ENCODE results near the gene NSD2. TPM values are rescaled to one million over a fixed set of nuclear protein-coding genes. Genes with fewer than 3 reads are reported as not detected.

NSD2 gene
- total RNA-seq, 4 donors from 2014 or later: 56.0 to 255 (median 98.9) TPM

DNA sequence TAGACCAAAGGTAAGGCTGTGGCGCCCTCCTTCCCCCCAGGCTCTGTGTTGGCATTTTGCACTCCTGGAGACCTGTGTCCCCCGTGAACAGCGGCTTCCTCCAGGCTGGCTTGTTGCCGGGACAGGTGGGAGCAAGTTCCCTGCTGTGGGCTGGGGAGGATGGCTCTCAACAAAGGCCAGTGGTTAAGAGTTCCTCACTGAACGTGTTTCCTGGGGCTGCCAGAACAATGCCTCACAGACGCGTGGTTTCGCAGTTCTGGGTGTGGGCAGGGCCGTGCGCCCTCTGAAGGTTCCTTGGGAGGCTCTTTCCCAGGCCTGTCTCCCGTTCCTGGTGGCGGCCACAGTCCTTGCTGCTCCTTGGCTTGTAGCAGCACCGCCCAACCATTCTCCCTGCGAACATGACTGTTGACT lies 104.2 kb downstream of the NSD2 start:
- Histone ChIP-seq H3K9me3 (no peaks in the 10 kb centered on the region), H3K27me3 (no peaks in the 10 kb centered on the region), H3K27ac (no peak overlapping the region), H3K4me3 (no peak overlapping the region), H3K36me3 (peaks cover 0 to 80% (median 0%) of the 10 kb centered on the region in 3 donors), H3K4me1 (no peaks in the 10 kb centered on the region)
- DNase-seq: no peak
- TF ChIP-seq POLR2A (IDR thresholded peaks at IDR 0.05): no peak
- TF ChIP-seq, protein P1, sequence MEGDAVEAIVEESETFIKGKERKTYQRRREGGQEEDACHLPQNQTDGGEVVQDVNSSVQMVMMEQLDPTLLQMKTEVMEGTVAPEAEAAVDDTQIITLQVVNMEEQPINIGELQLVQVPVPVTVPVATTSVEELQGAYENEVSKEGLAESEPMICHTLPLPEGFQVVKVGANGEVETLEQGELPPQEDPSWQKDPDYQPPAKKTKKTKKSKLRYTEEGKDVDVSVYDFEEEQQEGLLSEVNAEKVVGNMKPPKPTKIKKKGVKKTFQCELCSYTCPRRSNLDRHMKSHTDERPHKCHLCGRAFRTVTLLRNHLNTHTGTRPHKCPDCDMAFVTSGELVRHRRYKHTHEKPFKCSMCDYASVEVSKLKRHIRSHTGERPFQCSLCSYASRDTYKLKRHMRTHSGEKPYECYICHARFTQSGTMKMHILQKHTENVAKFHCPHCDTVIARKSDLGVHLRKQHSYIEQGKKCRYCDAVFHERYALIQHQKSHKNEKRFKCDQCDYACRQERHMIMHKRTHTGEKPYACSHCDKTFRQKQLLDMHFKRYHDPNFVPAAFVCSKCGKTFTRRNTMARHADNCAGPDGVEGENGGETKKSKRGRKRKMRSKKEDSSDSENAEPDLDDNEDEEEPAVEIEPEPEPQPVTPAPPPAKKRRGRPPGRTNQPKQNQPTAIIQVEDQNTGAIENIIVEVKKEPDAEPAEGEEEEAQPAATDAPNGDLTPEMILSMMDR (IDR thresholded peaks at IDR 0.05): no peak

GRCh38 chr4:1975880-1976279 lies 104.7 kb downstream of the NSD2 start:
- DNase-seq: no peak
- H3K4me1 ChIP-seq: no peaks in the 10 kb centered on the region
- no peak for TF ChIP-seq POLR2A (IDR thresholded peaks at IDR 0.05)
- TF ChIP-seq, protein P1 (IDR thresholded peaks at IDR 0.05): no peak
- H3K4me3 ChIP-seq: no peak overlapping the region
- H3K27me3 ChIP-seq: no peaks in the 10 kb centered on the region
- H3K27ac ChIP-seq: no peak overlapping the region
- peaks cover 0 to 79% (median 0%) of the 10 kb centered on the region in 3 donors for H3K36me3 ChIP-seq
- H3K9me3 ChIP-seq: no peaks in the 10 kb centered on the region

GRCh38 chr4:1976416-1977352 lies 105.5 kb downstream of the NSD2 start:
- Histone ChIP-seq H3K9me3 (no peaks in the 10 kb centered on the region), H3K4me3 (no peak overlapping the region), H3K4me1 (no peaks in the 10 kb centered on the region), H3K36me3 (peaks cover 0 to 77% (median 0%) of the 10 kb centered on the region in 3 donors), H3K27ac (no peak overlapping the region), H3K27me3 (no peaks in the 10 kb centered on the region)
- TF ChIP-seq POLR2A (IDR thresholded peaks at IDR 0.05): no peak
- TF ChIP-seq, protein P1 (IDR thresholded peaks at IDR 0.05): no peak
- no peak for DNase-seq

DNA sequence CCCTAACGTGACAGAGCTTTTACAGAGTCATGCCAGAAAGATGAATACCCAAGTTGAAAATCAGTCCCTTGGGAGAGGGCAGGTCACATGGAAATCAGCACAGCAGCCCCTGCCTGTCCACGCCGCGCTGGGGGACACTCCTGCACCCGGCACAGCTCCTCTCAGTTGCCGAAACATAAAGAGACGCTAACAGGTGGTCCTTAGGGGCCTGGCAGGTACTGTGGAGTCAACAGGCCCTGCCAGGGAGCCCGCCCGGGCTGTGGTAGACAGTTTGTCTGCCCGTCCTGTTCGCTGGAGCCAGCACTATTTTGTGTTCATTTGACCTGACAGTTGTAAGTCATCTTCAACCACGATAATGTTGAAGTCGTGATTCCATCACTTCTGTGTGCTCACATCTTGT lies 107.0 kb downstream of the NSD2 start:
- Histone ChIP-seq H3K4me1 (no peaks in the 10 kb centered on the region), H3K4me3 (no peak overlapping the region), H3K27ac (no peak overlapping the region), H3K27me3 (no peaks in the 10 kb centered on the region), H3K36me3 (peaks cover 0 to 89% (median 0%) of the 10 kb centered on the region in 3 donors), H3K9me3 (no peaks in the 10 kb centered on the region)
- TF ChIP-seq POLR2A (IDR thresholded peaks at IDR 0.05): no peak
- TF ChIP-seq, protein P1 (IDR thresholded peaks at IDR 0.05): no peak
- no peak for DNase-seq

- TF ChIP-seq, protein P1 (IDR thresholded peaks at IDR 0.05): no peak
- TF ChIP-seq POLR2A (IDR thresholded peaks at IDR 0.05): no peak
- Histone ChIP-seq H3K36me3 (peaks cover 0 to 95% (median 0%) of the 10 kb centered on the region in 3 donors), H3K4me3 (no peak overlapping the region)
Observed at GRCh38 chr4:1978741-1979476, 107.7 kb downstream of the NSD2 start.

More at GRCh38 chr4:1978741-1979476, 107.7 kb downstream of the NSD2 start:
- H3K4me1 ChIP-seq: no peaks in the 10 kb centered on the region
- no peak overlapping the region for H3K27ac ChIP-seq
- H3K9me3 ChIP-seq: no peaks in the 10 kb centered on the region
- H3K27me3 ChIP-seq: no peaks in the 10 kb centered on the region
- no peak for DNase-seq

Measured in Peyer's patch (tissue), 4 donors.